Cardiac muscle cell (in vitro differentiated cells and primary cell): ENCODE results near the gene MACROD2. TPM values are rescaled to one million over a fixed set of nuclear protein-coding genes. Genes with fewer than 3 reads are reported as not detected.

Source experiments
- DNase-seq, 2 donors: peaks; one replicate each; pipeline versions ENCODE4 v3.0.0 to v3.0.0-alpha.2; 2010 to 2017; ENCODE audit warnings: low read depth in 1 of 2, low spot score in 1 of 2
- H3K27ac ChIP-seq: fragments of 200-600 bp; sonication (generic); 2 replicates; pipeline ENCODE4 v1.5.1; 2016
- H3K27me3 ChIP-seq: fragments of 200-600 bp; sonication (generic); 2 replicates; pipeline ENCODE4 v1.6.0; 2016; ENCODE audit warnings: control low read depth
- H3K36me3 ChIP-seq: fragments of 200-600 bp; sonication (generic); 2 replicates; pipeline ENCODE4 v1.5.1; 2016; ENCODE audit warnings: control low read depth
- H3K4me1 ChIP-seq: fragments of 200-600 bp; sonication (generic); 2 replicates; pipeline ENCODE4 v1.8.1; 2017; ENCODE audit warnings: low read depth, mild to moderate bottlenecking, mixed run types
- H3K4me3 ChIP-seq: fragments of 200-600 bp; sonication (generic); 2 replicates; pipeline ENCODE4 v1.5.1; 2016; ENCODE audit warnings: mild to moderate bottlenecking
- H3K9me3 ChIP-seq: fragments of 200-600 bp; sonication (generic); 2 replicates; pipeline ENCODE4 v1.5.1; 2017; ENCODE audit warnings: low read depth, mild to moderate bottlenecking, control low read depth
- polyA plus RNA-seq: library from polyadenylated mRNA; unstranded; fragments of >200 nt; fragmentation: Nextera tagmentation; extraction: Ambion mirVana; gene quantifications from 2 replicates; pipeline ENCODE4 v1.2.1, GENCODE V29; 2016
- total RNA-seq: library from RNA; depleted of rRNA; stranded (reverse); fragments of >200 nt; gene quantifications from 2 replicates; pipeline ENCODE4 v1.2.3, GENCODE V29; 2016
- TF ChIP-seq, protein P1 (sequence below): IDR thresholded peaks from 2 replicates; pipeline ENCODE4 v1.5.1; 2012; ENCODE audit warnings: low read depth, mild to moderate bottlenecking, low read length

Gene MACROD2
- total and polyA plus RNA-seq, 2 experiments from 2014 or later, result 9.3 to 14.4 TPM

DNA sequence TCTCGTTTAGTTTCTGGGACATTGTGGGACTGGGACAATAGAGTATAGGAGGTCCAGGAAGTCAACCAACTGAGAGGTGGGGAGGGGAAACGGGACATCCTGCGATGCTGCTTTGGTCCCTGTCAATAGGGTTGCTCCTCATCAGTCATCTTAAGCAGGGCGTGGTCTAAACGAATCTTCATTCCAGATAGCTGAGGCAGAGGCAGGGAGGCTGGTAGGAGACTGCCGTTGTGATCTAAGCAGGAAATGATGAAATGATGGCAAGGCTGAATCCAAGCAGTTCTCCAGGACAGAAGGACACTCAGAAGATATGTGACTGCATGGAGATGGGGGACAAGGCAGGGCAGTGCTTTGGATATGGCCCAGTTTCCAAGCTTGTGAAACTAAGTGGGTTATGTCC lies 1624.5 kb downstream of the MACROD2 start:
- Histone ChIP-seq H3K4me3 (no peak overlapping the region), H3K27me3 (no peaks in the 10 kb centered on the region), H3K9me3 (no peaks in the 10 kb centered on the region), H3K4me1 (no peaks in the 10 kb centered on the region), H3K27ac (no peak overlapping the region), H3K36me3 (no peaks in the 10 kb centered on the region)
- TF ChIP-seq, protein P1, sequence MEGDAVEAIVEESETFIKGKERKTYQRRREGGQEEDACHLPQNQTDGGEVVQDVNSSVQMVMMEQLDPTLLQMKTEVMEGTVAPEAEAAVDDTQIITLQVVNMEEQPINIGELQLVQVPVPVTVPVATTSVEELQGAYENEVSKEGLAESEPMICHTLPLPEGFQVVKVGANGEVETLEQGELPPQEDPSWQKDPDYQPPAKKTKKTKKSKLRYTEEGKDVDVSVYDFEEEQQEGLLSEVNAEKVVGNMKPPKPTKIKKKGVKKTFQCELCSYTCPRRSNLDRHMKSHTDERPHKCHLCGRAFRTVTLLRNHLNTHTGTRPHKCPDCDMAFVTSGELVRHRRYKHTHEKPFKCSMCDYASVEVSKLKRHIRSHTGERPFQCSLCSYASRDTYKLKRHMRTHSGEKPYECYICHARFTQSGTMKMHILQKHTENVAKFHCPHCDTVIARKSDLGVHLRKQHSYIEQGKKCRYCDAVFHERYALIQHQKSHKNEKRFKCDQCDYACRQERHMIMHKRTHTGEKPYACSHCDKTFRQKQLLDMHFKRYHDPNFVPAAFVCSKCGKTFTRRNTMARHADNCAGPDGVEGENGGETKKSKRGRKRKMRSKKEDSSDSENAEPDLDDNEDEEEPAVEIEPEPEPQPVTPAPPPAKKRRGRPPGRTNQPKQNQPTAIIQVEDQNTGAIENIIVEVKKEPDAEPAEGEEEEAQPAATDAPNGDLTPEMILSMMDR, result no peak
- DNase-seq, result no peak

DNA sequence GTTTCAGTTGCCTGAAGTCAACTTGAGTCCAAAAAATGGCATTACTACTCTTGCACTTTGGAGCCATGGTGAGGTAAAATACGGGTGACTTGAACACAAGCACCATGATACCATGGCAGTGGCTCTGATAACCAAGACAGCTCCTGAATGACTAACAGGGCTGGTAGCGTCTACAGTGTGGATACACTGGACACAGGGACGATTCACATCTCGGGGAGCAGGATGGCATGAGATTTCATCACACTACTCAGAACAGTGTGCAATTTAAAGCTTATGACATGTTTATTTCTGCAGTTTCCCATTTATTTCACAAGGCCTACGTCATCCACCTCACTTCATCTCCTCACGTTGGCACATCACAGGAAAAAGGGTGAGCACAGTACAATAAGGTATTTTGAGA lies 1627.1 kb downstream of the MACROD2 start:
- no peaks in the 10 kb centered on the region for H3K27me3 ChIP-seq
- H3K9me3 ChIP-seq, result no peaks in the 10 kb centered on the region
- H3K27ac ChIP-seq, result no peak overlapping the region
- TF ChIP-seq, protein P1, result no peak
- no peak overlapping the region for H3K4me3 ChIP-seq
- no peak for DNase-seq
- no peaks in the 10 kb centered on the region for H3K36me3 ChIP-seq
- H3K4me1 ChIP-seq, result no peaks in the 10 kb centered on the region

DNA sequence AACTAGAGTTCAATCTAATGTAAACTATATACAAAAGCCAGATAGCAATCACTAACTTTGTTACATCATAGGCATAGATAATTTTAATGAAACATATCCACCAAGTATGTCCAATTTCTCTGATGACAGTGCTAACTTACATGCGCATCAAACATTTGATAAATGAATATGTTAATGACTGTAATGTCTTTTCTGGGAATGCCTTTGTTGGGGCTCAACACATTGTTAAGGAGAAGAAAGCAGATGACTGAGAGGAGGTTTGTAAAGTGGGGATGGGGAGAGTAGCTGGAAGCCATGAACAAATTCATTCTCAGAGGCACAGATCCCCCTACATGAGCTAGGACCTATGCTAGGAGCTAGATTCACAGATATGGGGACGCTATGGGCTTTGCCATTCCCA lies 1627.9 kb downstream of the MACROD2 start:
- Histone ChIP-seq H3K4me1 (no peaks in the 10 kb centered on the region), H3K4me3 (no peak overlapping the region), H3K9me3 (no peaks in the 10 kb centered on the region), H3K27me3 (no peaks in the 10 kb centered on the region), H3K27ac (no peak overlapping the region), H3K36me3 (no peaks in the 10 kb centered on the region)
- no peak for DNase-seq
- TF ChIP-seq, protein P1, result no peak

DNA sequence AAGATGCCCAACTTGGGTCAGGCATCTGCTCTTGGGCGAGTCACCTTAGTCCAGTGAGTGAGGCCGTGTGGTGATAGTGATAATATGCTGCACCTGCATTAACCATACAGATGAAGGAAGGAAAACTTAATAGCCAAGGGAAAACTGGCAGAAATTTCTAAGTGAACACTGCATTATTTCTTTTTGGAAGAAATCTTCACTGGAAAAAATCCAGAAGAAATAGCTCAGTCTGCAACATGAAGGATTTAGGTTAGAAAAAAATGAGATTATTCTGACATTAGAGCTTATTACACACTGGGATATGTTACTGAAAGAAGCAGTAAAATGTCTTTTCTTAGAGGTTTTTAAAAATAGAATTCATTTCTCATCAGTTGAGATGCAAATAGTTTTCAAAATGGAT lies 1630.7 kb downstream of the MACROD2 start:
- DNase-seq, result no peak
- no peaks in the 10 kb centered on the region for H3K4me1 ChIP-seq
- no peaks in the 10 kb centered on the region for H3K27me3 ChIP-seq
- no peaks in the 10 kb centered on the region for H3K36me3 ChIP-seq
- TF ChIP-seq, protein P1, result no peak
- H3K4me3 ChIP-seq, result no peak overlapping the region
- H3K27ac ChIP-seq, result no peak overlapping the region
- no peaks in the 10 kb centered on the region for H3K9me3 ChIP-seq

DNA sequence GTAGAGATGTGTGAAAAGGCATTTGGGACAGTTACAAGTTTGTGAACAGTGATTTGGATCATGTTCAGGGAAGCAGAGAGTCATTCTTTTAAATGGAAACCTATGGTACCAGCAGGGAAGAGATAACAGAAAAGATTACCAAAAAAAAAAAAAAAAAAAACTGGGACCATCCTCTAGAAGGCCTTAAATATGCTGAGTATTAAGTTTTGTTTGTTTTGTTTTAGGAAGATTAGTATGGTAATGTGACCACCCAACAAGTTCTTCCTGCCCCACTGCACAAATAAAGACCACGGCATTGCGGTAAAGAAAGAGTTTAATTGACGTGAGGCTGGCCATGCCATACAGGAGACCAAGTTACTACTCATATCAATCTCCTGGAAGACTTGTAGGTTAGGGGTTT lies 1631.8 kb downstream of the MACROD2 start:
- no peak overlapping the region for H3K27ac ChIP-seq
- no peak for DNase-seq
- no peaks in the 10 kb centered on the region for H3K27me3 ChIP-seq
- no peaks in the 10 kb centered on the region for H3K9me3 ChIP-seq
- H3K36me3 ChIP-seq, result no peaks in the 10 kb centered on the region
- no peak overlapping the region for H3K4me3 ChIP-seq
- H3K4me1 ChIP-seq, result no peaks in the 10 kb centered on the region
- TF ChIP-seq, protein P1, result no peak

DNA sequence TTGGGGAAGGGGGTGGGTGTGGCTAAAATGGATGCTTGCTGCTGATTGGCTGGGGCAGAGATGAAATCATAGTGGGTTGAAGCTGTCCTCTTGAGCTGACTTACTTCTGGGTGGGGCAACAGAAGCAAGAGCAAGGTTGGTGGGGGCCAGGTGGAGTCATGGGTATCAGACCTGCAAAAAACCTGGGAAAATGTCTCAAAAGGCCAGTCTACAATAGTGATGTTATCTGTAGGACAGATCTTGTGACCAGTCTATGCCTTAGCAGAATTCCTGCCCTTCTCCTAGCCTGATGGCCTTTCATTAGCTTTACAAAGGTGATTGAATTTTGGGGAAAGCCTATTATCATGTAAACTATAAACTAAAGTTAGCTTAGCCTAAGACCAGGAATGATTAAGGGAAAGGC lies 1632.2 kb downstream of the MACROD2 start:
- H3K27ac ChIP-seq, result no peak overlapping the region
- no peak overlapping the region for H3K4me3 ChIP-seq
- DNase-seq, result no peak
- TF ChIP-seq, protein P1, result no peak
- H3K4me1 ChIP-seq, result no peaks in the 10 kb centered on the region
- no peaks in the 10 kb centered on the region for H3K9me3 ChIP-seq
- no peaks in the 10 kb centered on the region for H3K36me3 ChIP-seq
- H3K27me3 ChIP-seq, result no peaks in the 10 kb centered on the region
